ENCODE results near the gene FSTL3.

DNA sequence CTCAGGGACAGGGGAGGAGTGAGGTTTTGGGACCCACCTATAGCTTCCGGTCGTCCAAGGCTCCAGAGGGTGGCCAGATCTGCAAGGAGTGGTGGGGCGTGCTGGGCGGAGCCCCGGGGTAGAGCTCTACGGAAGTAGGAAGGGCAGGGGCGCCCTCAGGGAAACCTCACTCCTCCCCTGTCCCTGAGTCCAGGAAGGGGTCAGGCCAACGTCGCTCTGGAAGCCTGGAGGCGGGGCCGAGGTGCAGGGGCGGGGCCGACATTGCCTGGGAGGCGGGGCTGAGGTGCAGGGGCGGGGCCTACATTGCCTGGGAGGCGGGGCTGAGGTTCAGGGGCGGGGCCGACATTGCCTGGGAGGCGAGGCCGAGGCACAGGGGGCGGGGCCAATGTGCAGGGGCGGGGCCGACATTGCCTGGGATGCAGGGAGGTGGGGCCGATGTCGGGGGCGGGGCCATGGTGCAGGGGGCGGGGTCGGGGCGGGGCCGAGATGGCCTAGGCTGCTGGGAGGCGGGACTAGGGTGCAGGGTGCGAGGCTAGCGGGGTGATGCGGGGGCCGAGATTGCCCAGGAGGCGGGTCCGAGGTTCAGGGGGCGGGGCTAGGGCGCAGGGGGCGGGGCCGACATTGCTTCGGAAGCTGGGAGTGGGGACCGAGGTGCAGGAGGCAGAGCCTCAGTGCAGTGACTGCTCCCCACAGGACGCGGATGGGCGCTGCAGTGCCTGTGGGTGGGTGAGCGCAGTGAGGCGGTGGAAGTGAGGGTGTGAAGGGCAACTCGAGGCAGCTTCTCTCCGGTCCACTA, 27.7 kb downstream of the FSTL3 start:
- TF ChIP-seq, protein P1, sequence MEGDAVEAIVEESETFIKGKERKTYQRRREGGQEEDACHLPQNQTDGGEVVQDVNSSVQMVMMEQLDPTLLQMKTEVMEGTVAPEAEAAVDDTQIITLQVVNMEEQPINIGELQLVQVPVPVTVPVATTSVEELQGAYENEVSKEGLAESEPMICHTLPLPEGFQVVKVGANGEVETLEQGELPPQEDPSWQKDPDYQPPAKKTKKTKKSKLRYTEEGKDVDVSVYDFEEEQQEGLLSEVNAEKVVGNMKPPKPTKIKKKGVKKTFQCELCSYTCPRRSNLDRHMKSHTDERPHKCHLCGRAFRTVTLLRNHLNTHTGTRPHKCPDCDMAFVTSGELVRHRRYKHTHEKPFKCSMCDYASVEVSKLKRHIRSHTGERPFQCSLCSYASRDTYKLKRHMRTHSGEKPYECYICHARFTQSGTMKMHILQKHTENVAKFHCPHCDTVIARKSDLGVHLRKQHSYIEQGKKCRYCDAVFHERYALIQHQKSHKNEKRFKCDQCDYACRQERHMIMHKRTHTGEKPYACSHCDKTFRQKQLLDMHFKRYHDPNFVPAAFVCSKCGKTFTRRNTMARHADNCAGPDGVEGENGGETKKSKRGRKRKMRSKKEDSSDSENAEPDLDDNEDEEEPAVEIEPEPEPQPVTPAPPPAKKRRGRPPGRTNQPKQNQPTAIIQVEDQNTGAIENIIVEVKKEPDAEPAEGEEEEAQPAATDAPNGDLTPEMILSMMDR (IDR thresholded peaks at IDR 0.05), result peak in 1 of 6 experiments; percentile 18
- TF ChIP-seq POLR2A (IDR thresholded peaks at IDR 0.05), result peak; percentile 19 to 71
